BLaER1 treated with 17β-estradiol and CSF1 and Interleukin-3, amounts not matched to agents 10 nM and 100 nM (cell line): ENCODE results near the gene MAML3.

Source experiments
- H3K27ac ChIP-seq, 11 experiments: shearing (Covaris generic); formaldehyde crosslinking; 2 replicates each; pipeline ENCODE4 v1.8.1; 2022
- H3K27me3 ChIP-seq, 11 experiments: shearing (Covaris generic); formaldehyde crosslinking; 2 replicates each; pipeline ENCODE4 v1.8.1; 2022
- H3K36me3 ChIP-seq, 11 experiments: shearing (Covaris generic); formaldehyde crosslinking; 2 replicates each; pipeline ENCODE4 v1.8.1; 2022
- H3K4me1 ChIP-seq, 10 experiments: shearing (Covaris generic); formaldehyde crosslinking; 2 replicates each; pipeline ENCODE4 v1.8.1; 2022
- H3K4me2 ChIP-seq, 11 experiments: shearing (Covaris generic); formaldehyde crosslinking; 2 replicates each; pipeline ENCODE4 v1.8.1; 2022
- H3K4me3 ChIP-seq, 10 experiments: shearing (Covaris generic); formaldehyde crosslinking; 2 replicates each; pipeline ENCODE4 v1.8.1; 2022
- H3K9ac ChIP-seq, 11 experiments: shearing (Covaris generic); formaldehyde crosslinking; 2 replicates each; pipeline ENCODE4 v1.8.1; 2022
- H3K9me3 ChIP-seq, 11 experiments: shearing (Covaris generic); formaldehyde crosslinking; replicated peaks in 1 of 11; 2 replicates each; pipeline ENCODE4 v1.8.1; 2022
- H4K20me1 ChIP-seq, 11 experiments: shearing (Covaris generic); formaldehyde crosslinking; 2 replicates each; pipeline ENCODE4 v1.8.1; 2022
- Cebpa-rat ChIP-seq, 11 experiments: shearing (Covaris generic); IDR thresholded peaks; 2 replicates each; pipeline ENCODE4 v1.8.1; 2022

MAML3 gene

GRCh38 chr4:140108243-140108642 is 45.7 kb downstream of the MAML3 start:
- Histone ChIP-seq H3K36me3 (peaks cover 0 to 20% (median 0%) of the 10 kb centered on the region in 11 experiments; a peak in 6 of 22 replicates), H3K4me1 (peaks cover 53 to 64% (median 57%) of the 10 kb centered on the region in 10 experiments), H3K4me2 (peak overlapping the region; percentile 2 to 72 (median 29); a peak in 17 of 22 replicates), H3K27ac (peak overlapping the region in 5 of 11 experiments; percentile 0 to 13 (median 4); a peak in 3 of 22 replicates), H3K27me3 (no peaks in the 10 kb centered on the region), H4K20me1 (peaks cover 0 to 13% (median 0%) of the 10 kb centered on the region in 11 experiments; a peak in 4 of 22 replicates), H3K4me3 (no peak overlapping the region), H3K9me3 (peaks cover 0 to 6% (median 0%) of the 10 kb centered on the region in 11 experiments; a peak in 1 of 22 replicates), H3K9ac (no peak overlapping the region)
- no peak for TF ChIP-seq Cebpa-rat (IDR thresholded peaks at IDR 0.05)

- Histone ChIP-seq H3K36me3 (peaks cover 0 to 8% (median 4%) of the 10 kb centered on the region in 11 experiments; a peak in 6 of 22 replicates), H3K4me2 (peak overlapping the region in 3 of 11 experiments; percentile 1 to 36 (median 13); a peak in 3 of 22 replicates), H3K4me1 (peaks cover 70 to 83% (median 76%) of the 10 kb centered on the region in 10 experiments), H3K9ac (no peak overlapping the region), H3K27me3 (no peaks in the 10 kb centered on the region), H3K9me3 (peaks cover 0 to 14% (median 8%) of the 10 kb centered on the region in 11 experiments; a peak in 14 of 22 replicates), H3K27ac (0 out of 22 replicates have a peak overlapping the region, but pooled peaks of 1 of the 11 experiments have one; percentile 9), H4K20me1 (peaks cover 0 to 13% (median 0%) of the 10 kb centered on the region in 11 experiments; a peak in 3 of 22 replicates), H3K4me3 (no peak overlapping the region)
- TF ChIP-seq Cebpa-rat (IDR thresholded peaks at IDR 0.05): no peak
Observed at GRCh38 chr4:140106289-140106844, 47.6 kb downstream of the MAML3 start.

- Histone ChIP-seq H3K9ac (no peak overlapping the region), H3K4me1 (peaks cover 80 to 92% (median 85%) of the 10 kb centered on the region in 10 experiments), H3K27me3 (no peaks in the 10 kb centered on the region), H3K4me2 (peak overlapping the region in 5 of 11 experiments; percentile 2 to 49 (median 26); a peak in 1 of 22 replicates), H3K4me3 (no peak overlapping the region), H4K20me1 (peaks cover 0 to 12% (median 0%) of the 10 kb centered on the region in 11 experiments; a peak in 3 of 22 replicates), H3K9me3 (peaks cover 0 to 14% (median 8%) of the 10 kb centered on the region in 11 experiments; a peak in 14 of 22 replicates), H3K27ac (peak overlapping the region in 9 of 11 experiments; percentile 28 to 93 (median 59); a peak in 15 of 22 replicates), H3K36me3 (peaks cover 0 to 8% (median 4%) of the 10 kb centered on the region in 11 experiments; a peak in 6 of 22 replicates)
- no peak for TF ChIP-seq Cebpa-rat (IDR thresholded peaks at IDR 0.05)
Observed at GRCh38 chr4:140105436-140105835, 48.5 kb downstream of the MAML3 start.

GRCh38 chr4:140103676-140104075 is 50.3 kb downstream of the MAML3 start:
- H3K27me3 ChIP-seq: no peaks in the 10 kb centered on the region
- H3K9me3 ChIP-seq: peaks cover 0 to 14% (median 8%) of the 10 kb centered on the region in 11 experiments; a peak in 14 of 22 replicates
- no peak overlapping the region for H3K4me3 ChIP-seq
- peak overlapping the region; percentile 0 to 69 (median 47); a peak in 19 of 22 replicates for H3K9ac ChIP-seq
- peak in 4 of 11 experiments; percentile 19 to 61 (median 46); a peak in 4 of 22 replicates for TF ChIP-seq Cebpa-rat (IDR thresholded peaks at IDR 0.05)
- peak overlapping the region; percentile 11 to 95 (median 91); a peak in 21 of 22 replicates for H3K27ac ChIP-seq
- H3K36me3 ChIP-seq: peaks cover 0 to 8% (median 3%) of the 10 kb centered on the region in 11 experiments; a peak in 6 of 22 replicates
- H4K20me1 ChIP-seq: no peaks in the 10 kb centered on the region; a peak in 2 of 22 replicates
- H3K4me1 ChIP-seq: peaks cover 81 to 96% (median 86%) of the 10 kb centered on the region in 10 experiments
- H3K4me2 ChIP-seq: peak overlapping the region; percentile 91 to 99 (median 95)

GRCh38 chr4:140102421-140102820 is 51.6 kb downstream of the MAML3 start:
- Histone ChIP-seq H3K4me1 (peaks cover 84 to 96% (median 88%) of the 10 kb centered on the region in 10 experiments), H3K9ac (peak overlapping the region in 6 of 11 experiments; percentile 15 to 58 (median 25); a peak in 5 of 22 replicates), H3K27me3 (no peaks in the 10 kb centered on the region), H3K36me3 (peaks cover 0 to 8% (median 3%) of the 10 kb centered on the region in 11 experiments; a peak in 6 of 22 replicates), H3K4me2 (peak overlapping the region; percentile 91 to 99 (median 95)), H3K9me3 (peaks cover 0 to 14% (median 8%) of the 10 kb centered on the region in 11 experiments; a peak in 14 of 22 replicates), H3K27ac (peak overlapping the region; percentile 11 to 95 (median 91); a peak in 21 of 22 replicates), H4K20me1 (no peaks in the 10 kb centered on the region; a peak in 1 of 22 replicates), H3K4me3 (0 out of 20 replicates have a peak overlapping the region, but pooled peaks of 2 of the 10 experiments have one; percentile 1 to 12)
- no peak for TF ChIP-seq Cebpa-rat (IDR thresholded peaks at IDR 0.05)

GRCh38 chr4:140100771-140101170 is 53.2 kb downstream of the MAML3 start:
- no peak for TF ChIP-seq Cebpa-rat (IDR thresholded peaks at IDR 0.05)
- Histone ChIP-seq H3K27me3 (no peaks in the 10 kb centered on the region), H3K9ac (peak overlapping the region in 10 of 11 experiments; percentile 51 to 85 (median 82); a peak in 20 of 22 replicates), H3K4me1 (peaks cover 91 to 99% (median 96%) of the 10 kb centered on the region in 10 experiments), H3K4me2 (peak overlapping the region; percentile 91 to 99 (median 95)), H3K4me3 (peak overlapping the region in 5 of 10 experiments; percentile 16 to 46 (median 24); a peak in 5 of 20 replicates), H3K9me3 (peaks cover 0 to 14% (median 8%) of the 10 kb centered on the region in 11 experiments; a peak in 14 of 22 replicates), H3K36me3 (peaks cover 0 to 8% (median 3%) of the 10 kb centered on the region in 11 experiments; a peak in 6 of 22 replicates), H4K20me1 (no peaks in the 10 kb centered on the region), H3K27ac (peak overlapping the region; percentile 65 to 95 (median 91))

- Histone ChIP-seq H4K20me1 (no peaks in the 10 kb centered on the region), H3K4me3 (peak overlapping the region; percentile 16 to 50 (median 42); a peak in 13 of 20 replicates), H3K36me3 (peaks cover 0 to 8% (median 3%) of the 10 kb centered on the region in 11 experiments; a peak in 6 of 22 replicates), H3K9ac (peak overlapping the region in 10 of 11 experiments; percentile 51 to 85 (median 82); a peak in 20 of 22 replicates), H3K4me1 (peaks cover 94 to 99% (median 97%) of the 10 kb centered on the region in 10 experiments), H3K9me3 (peaks cover 0 to 14% (median 8%) of the 10 kb centered on the region in 11 experiments; a peak in 14 of 22 replicates), H3K27me3 (no peaks in the 10 kb centered on the region), H3K4me2 (peak overlapping the region; percentile 91 to 99 (median 95)), H3K27ac (peak overlapping the region; percentile 65 to 95 (median 91))
- 0 out of 22 replicates have a peak, but pooled peaks of 1 of the 11 experiments have one; percentile 14 for TF ChIP-seq Cebpa-rat (IDR thresholded peaks at IDR 0.05)
Observed at GRCh38 chr4:140099983-140100382, 54.0 kb downstream of the MAML3 start.

- Histone ChIP-seq H3K4me3 (peak overlapping the region; percentile 30 to 50 (median 45); a peak in 16 of 20 replicates), H3K27me3 (no peaks in the 10 kb centered on the region), H3K4me2 (peak overlapping the region; percentile 91 to 99 (median 95)), H4K20me1 (no peaks in the 10 kb centered on the region), H3K36me3 (peaks cover 0 to 8% (median 3%) of the 10 kb centered on the region in 11 experiments; a peak in 6 of 22 replicates), H3K4me1 (peaks cover 97 to 99% (median 98%) of the 10 kb centered on the region in 10 experiments), H3K9ac (peak overlapping the region; percentile 28 to 85 (median 82); a peak in 20 of 22 replicates), H3K9me3 (peaks cover 0 to 14% (median 8%) of the 10 kb centered on the region in 11 experiments; a peak in 14 of 22 replicates), H3K27ac (peak overlapping the region; percentile 37 to 95 (median 91); a peak in 21 of 22 replicates)
- TF ChIP-seq Cebpa-rat (IDR thresholded peaks at IDR 0.05): no peak
Observed at GRCh38 chr4:140098455-140099160, 55.4 kb downstream of the MAML3 start.
